ENCODE results near the gene TMEM129.

Gene TMEM129

DNA sequence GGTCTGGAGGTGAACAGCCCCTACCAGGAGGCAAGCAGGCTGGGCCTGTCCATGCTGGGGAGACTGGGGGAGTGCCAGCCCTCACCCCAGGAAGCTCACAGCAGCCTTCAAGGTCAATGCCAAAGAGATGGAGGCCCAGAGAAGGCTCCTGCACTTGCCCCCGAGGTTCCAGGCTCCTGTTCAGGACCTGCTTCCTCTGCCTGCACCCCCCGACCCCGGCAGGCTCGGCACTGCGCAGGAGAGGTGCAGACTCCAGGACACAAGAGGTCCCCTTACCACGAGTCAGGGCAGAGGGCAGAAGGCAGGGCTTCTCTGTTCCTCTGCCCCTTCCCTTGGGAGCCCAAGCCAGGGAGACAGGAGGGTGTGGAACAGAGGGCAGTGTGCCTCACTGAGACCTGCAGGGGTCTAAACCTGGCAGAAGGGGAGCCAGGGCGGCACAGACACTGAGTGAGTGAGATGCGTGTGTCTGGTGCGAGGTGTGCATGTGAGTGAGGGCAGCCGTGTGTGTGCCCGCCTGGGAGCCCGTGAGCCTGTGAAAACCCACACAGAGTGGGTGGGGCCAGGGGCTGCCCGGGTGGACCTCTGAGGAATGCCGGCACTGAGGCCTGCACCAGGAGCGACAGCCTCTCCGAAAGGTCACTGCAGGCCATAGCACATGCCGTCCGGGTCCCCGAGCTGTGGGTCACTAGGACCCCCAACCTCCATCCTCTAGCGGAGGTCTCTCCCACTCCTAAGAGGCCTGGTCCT lies 41.3 kb upstream of the TMEM129 start:
- peaks cover 15% of the 10 kb centered on the region for H3K27me3 Mint-ChIP-seq
- H3K27ac Mint-ChIP-seq = no peak overlapping the region
- H3K36me3 Mint-ChIP-seq (ENCODE audit: low read depth) = no peaks in the 10 kb centered on the region
- ATAC-seq = no peak
- no peak overlapping the region for H3K4me3 Mint-ChIP-seq
- no peak for DNase-seq
- H3K4me1 Mint-ChIP-seq = peaks cover 2% of the 10 kb centered on the region
- H3K9me3 Mint-ChIP-seq = no peaks in the 10 kb centered on the region

DNA sequence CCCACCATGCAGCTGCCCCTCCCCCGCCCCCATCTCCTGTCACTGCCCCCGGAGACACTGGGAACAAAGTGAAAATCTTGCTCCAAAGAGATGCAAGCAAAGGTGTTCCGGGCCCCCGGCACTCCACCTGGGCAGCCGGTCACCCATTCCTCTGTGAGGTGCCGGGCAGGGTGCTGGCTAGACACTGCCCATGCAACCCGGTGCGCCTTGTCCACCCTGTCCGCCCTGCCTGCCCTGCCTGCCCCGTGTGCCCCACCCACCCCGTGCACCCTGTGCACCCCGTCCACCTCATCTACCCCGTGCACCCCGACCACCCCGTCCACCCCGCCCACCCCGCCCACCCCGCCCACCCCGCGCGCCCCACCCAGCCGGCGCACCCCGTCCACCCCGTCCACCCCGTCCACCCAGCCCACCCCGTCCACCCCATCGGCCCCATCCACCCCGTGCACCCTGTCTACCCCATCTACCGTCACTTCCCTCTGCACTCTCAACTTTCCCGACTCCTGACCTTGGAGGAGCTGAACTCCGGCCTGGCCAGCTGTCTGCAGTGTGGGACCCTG lies 40.1 kb upstream of the TMEM129 start:
- Mint-ChIP-seq H3K4me3 (no peak overlapping the region), H3K27ac (no peak overlapping the region), H3K4me1 (peaks cover 2% of the 10 kb centered on the region), H3K36me3 (ENCODE audit: low read depth) (no peaks in the 10 kb centered on the region), H3K27me3 (peaks cover 15% of the 10 kb centered on the region), H3K9me3 (no peaks in the 10 kb centered on the region)
- ATAC-seq (no peak), DNase-seq (no peak)

DNA sequence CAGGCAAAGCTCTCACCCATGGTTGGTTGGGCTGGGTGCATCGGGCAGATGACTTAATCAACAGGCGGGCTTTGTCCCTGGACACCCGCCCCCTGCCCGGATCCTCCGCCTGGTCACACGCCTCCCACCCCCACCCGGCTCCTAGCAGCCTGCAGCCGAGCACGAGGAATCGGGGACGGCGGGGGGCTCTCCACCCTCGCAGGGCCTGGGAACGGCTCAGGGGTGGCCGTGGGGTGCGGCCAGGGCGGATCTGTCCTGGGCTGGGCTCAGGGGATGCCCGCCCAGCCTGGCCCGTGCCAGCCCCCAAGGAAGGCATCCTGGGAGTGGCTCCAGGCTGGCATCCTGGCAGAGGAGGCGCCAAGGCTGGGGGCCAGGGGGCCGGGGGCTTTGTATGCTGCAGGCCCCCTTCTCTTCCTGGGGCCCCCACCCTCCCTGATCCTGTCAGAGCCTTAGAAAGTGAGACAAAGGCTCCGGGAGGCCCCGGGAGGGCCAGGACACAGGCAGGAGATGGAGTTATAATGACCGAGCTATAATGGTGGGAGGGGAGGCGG lies 39.5 kb upstream of the TMEM129 start:
- peaks cover 15% of the 10 kb centered on the region for H3K27me3 Mint-ChIP-seq
- no peaks in the 10 kb centered on the region for H3K9me3 Mint-ChIP-seq
- H3K36me3 Mint-ChIP-seq (ENCODE audit: low read depth) = no peaks in the 10 kb centered on the region
- H3K4me3 Mint-ChIP-seq = no peak overlapping the region
- peaks cover 2% of the 10 kb centered on the region for H3K4me1 Mint-ChIP-seq
- ATAC-seq (no peak), DNase-seq (no peak)
- no peak overlapping the region for H3K27ac Mint-ChIP-seq

DNA sequence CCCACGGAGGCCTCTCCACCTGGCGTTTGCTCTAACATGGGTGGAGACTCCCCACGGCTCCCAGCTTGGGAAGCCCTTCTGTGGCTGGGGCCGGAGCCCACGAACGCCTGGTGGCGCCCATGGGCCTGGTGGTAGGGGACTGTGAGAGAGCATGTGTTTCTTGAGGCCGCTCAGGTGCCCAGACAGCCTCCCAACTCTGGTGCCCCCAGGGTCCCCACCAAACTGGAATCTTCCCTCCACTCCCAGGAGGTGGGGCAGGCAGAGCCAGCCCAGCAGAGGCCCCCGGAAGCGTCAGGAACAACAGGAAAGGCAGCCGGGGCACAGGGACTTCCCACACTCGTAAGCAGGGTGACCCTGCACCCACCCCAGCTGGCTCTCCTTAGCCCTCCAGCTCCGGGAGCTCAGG lies 38.7 kb upstream of the TMEM129 start:
- DNase-seq (no peak), ATAC-seq (no peak)
- peaks cover 13% of the 10 kb centered on the region for H3K27me3 Mint-ChIP-seq
- no peak overlapping the region for H3K27ac Mint-ChIP-seq
- no peaks in the 10 kb centered on the region for H3K9me3 Mint-ChIP-seq
- H3K4me1 Mint-ChIP-seq = peaks cover 2% of the 10 kb centered on the region
- H3K36me3 Mint-ChIP-seq (ENCODE audit: low read depth) = no peaks in the 10 kb centered on the region
- no peak overlapping the region for H3K4me3 Mint-ChIP-seq

DNA sequence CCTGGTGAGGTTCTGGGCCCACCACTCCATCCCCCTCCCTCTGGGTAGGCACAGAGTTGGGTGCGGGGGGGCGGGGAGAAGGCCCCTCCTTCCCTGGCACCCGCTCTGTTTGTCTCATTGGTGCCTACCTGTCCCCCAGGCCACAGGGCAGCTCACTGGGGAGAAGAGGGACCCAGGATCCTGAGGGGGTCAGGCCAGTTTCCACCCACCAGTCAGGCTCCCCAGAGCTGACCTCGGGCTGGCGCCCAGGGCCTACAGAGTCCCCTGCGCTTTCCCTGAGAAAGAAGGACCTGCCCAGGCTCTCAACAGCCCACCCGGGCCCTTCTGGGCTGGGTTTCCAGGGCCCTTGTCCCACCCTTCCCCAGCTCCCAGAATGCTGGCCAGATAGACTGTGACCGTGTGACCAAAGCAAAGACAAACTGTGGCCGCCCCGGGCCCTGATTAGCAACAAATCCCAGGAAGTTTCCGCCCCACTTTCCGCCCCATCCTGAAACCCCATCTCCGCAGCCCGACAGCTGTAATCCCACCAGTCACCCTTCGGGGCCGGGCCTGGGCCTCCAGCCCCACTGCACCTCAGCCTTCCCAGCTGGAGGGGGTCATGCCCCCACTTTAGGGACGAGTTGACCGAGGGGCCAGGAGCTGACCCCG lies 38.2 kb upstream of the TMEM129 start:
- Mint-ChIP-seq H3K27ac (no peak overlapping the region), H3K36me3 (ENCODE audit: low read depth) (no peaks in the 10 kb centered on the region), H3K9me3 (no peaks in the 10 kb centered on the region), H3K27me3 (peaks cover 10% of the 10 kb centered on the region), H3K4me1 (peaks cover 2% of the 10 kb centered on the region), H3K4me3 (no peak overlapping the region)
- DNase-seq (no peak), ATAC-seq (no peak)

DNA sequence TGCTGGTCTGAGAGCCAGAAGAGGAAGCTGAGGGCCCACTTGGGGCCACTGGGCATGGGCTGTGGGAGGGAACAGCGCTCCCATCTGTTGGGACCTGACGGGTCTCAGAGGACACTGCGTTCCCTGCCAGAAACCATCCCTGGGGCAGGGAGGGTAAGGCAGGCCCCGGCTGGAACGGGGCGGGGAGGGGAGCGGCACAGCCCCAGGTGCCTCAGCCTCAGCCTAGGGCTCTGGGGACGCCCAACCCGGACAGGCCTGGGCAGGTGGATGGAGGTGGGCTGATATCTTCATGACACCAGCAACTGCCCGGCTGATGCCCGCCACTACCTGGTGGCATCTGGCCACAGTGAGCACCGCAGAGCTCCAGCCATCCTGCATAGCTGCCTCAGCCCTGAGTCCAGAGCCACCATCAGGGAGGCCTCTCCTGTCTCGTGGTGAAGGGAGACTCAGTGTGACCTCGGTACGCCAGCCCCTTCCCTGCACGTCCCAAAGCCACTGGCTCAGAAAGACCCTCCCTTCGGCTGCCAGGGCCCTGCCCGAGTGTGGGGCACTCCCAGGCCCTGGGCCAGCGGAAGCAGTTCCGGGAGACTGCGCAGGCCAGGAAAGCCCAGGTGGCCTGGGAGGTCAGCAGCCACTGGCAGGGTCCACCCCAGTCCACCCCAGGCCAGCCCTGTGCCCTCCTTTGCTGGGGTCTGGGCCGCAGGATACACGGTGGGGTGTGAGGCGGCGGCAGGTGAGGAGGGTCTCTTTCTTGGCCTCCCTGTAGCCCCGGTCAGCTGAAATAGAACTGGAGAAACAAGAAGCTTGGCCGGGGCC lies 37.4 kb upstream of the TMEM129 start:
- no peaks in the 10 kb centered on the region for H3K9me3 Mint-ChIP-seq
- no peaks in the 10 kb centered on the region for H3K36me3 Mint-ChIP-seq (ENCODE audit: low read depth)
- H3K27ac Mint-ChIP-seq = no peak overlapping the region
- H3K4me1 Mint-ChIP-seq = peaks cover 2% of the 10 kb centered on the region
- H3K27me3 Mint-ChIP-seq = peaks cover 5% of the 10 kb centered on the region
- ATAC-seq = no peak
- no peak overlapping the region for H3K4me3 Mint-ChIP-seq
- no peak for DNase-seq

DNA sequence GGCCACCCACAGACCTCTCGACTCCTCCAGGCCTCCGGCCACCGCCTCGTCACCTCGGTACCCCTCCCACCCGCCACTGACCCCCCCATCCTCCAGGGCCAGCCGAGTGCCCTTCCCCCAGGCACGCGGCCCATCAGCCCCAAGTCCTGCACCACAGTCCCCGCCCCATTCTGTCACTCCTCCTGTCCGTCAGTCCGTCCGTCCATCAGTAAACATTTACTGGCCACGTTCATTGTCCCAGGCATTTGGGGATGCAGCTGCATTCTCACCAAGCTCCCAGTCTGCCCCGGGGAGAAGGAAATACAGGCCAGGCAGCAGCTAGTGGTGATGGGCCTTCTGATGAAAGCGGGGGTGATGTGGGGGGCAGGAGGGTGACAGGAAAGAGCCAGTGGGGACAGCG lies 36.7 kb upstream of the TMEM129 start:
- no peak overlapping the region for H3K27ac Mint-ChIP-seq
- H3K9me3 Mint-ChIP-seq = no peaks in the 10 kb centered on the region
- no peaks in the 10 kb centered on the region for H3K36me3 Mint-ChIP-seq (ENCODE audit: low read depth)

DNA sequence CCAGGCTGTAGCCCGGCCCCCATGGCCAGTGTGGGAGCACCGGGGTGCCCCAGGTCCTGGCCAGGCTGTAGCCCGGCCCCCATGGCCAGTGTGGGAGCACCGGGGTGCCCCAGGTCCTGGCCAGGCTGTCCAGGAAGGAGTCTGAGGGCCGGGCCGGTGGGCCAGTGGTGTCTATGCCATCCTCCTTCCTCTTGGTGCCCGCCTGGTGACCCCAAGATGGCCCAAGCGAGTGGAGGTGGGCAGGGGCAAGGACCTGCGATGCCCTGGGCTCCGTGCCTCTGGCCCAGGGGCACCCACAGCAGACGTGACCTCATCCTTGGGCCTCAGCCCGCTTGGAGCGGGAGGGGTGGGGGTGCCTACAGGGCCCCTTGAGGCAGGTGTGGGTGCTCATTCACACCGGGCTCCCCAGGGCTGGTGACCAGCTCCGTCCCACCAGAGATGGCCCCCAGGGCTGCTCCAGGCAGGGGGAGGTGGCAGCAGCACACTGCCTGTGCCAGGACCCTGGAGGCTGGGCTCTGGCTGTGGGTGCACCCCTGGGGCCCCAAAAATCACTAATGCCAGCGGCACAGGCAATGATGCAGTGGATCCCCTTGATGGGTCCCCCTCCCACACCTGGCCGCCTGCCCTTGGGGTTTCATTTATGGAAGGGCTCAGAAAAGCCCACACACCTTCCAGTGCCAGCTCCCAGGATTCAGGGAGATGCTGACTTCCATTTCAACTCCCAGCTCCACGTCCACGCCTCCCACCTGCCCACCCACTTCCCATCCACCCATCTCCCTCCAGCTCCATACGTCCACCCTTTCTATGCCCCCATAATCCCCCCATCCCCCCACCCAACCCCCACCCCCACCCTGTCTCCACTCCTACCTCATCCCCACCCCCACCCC lies 36.0 kb upstream of the TMEM129 start:
- peaks cover 4% of the 10 kb centered on the region for H3K4me1 Mint-ChIP-seq
- no peak overlapping the region for H3K4me3 Mint-ChIP-seq
- H3K9me3 Mint-ChIP-seq = no peaks in the 10 kb centered on the region
- no peaks in the 10 kb centered on the region for H3K36me3 Mint-ChIP-seq (ENCODE audit: low read depth)
- H3K27ac Mint-ChIP-seq = no peak overlapping the region
- DNase-seq (no peak), ATAC-seq (no peak)
- H3K27me3 Mint-ChIP-seq = no peaks in the 10 kb centered on the region

More for the DNA sequence above, 36.7 kb upstream of the TMEM129 start:
- Mint-ChIP-seq H3K27me3 (peaks cover 3% of the 10 kb centered on the region), H3K4me3 (no peak overlapping the region), H3K4me1 (peaks cover 4% of the 10 kb centered on the region)
- no peak for ATAC-seq
- no peak for DNase-seq

DNA sequence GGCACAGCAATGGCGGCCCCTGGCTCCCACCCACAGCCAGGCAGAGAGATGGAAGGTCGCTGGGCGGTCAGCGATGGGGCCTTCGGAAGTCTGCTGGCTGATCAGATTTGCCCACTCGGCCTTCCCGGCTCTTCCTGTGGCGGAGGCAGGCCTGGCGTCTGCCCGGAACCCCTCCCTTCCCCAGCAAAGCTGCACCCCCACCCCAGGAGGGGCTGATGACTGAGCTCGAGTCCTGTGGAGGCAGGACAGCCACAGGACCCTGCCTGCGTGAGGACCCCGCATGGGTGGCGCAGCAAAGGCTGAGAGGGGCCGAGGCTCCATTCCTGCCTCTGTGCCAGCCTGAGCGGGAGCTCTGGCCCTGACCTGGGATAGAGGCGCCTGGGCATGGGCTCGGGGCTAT lies 35.0 kb upstream of the TMEM129 start:
- Mint-ChIP-seq H3K4me1 (peaks cover 4% of the 10 kb centered on the region), H3K9me3 (no peaks in the 10 kb centered on the region), H3K27ac (no peak overlapping the region), H3K36me3 (ENCODE audit: low read depth) (no peaks in the 10 kb centered on the region), H3K4me3 (no peak overlapping the region), H3K27me3 (no peaks in the 10 kb centered on the region)
- ATAC-seq = no peak
- no peak for DNase-seq

DNA sequence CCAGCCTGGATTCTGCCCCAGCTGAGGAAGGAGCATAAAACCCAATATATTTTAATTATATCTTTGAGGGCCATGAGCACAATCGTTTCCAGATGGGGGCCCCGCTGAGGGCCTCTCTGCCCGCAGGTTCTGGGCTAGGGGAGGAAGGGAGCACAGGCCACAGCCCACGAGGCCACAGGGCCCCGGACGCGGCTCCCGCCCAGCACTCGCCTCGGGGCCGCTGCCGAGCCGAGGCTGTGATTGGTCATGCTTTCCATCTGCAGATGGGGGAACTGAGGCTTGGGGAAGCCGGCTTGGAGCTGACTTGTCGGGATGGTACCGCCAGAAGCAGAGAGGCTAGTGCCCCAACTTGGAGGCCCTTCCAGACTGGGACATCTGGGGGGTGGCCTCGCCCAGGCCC lies 34.2 kb upstream of the TMEM129 start:
- ATAC-seq (no peak), DNase-seq (no peak)
- no peaks in the 10 kb centered on the region for H3K36me3 Mint-ChIP-seq (ENCODE audit: low read depth)
- H3K9me3 Mint-ChIP-seq = no peaks in the 10 kb centered on the region
- no peak overlapping the region for H3K27ac Mint-ChIP-seq
- no peak overlapping the region for H3K4me3 Mint-ChIP-seq
- peaks cover 7% of the 10 kb centered on the region for H3K4me1 Mint-ChIP-seq
- no peaks in the 10 kb centered on the region for H3K27me3 Mint-ChIP-seq

DNA sequence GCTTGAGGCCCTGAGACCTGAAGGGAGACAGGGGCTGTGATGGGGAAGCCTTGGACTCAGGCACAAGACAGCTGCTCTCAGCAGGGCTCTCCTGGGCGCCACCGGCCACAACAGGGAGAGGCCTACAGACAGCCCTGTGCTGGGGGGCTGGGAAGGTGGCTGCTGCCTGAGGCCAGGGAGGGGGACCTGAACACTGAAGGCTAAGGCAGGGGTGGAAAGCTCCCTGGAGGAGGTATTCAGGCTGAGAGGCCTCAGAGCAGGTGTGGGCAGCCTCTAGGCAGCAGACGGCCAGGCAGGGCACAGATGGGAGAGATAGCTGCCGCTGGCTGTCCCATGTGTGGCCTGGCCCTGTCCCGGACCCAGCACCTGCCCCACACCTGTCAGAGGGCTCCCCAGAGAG lies 33.2 kb upstream of the TMEM129 start:
- H3K4me1 Mint-ChIP-seq = peaks cover 5% of the 10 kb centered on the region
- no peak overlapping the region for H3K27ac Mint-ChIP-seq

DNA sequence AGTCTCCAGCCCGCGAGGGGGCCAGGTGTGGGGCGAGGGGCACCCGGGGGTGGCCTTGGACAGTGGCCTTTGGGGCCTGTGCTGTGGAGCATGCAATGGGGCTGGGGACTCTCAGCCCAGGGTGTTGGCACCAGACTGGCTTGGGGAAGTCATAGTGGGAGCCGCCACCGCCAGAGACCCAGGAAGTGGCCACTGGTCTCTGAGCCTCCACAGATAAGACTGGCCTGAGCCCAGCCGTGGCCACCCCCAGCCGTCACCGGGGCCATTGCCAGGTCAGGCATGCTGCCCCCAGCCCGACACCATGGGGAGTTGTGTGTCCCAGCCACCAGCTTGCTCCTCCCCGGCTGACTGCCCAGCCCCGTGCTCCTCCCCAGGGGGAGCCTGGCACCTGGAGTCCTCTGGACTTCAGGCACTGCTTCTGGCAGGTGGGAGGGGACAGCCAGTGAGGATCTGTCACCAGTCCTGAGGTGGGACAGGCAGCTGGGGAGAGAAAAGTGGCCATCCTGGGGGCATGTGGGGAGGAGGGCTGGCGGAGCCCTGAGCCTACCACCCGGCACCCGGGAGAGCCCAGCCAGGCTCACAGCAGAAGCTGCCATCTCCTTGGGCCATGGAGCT lies 32.7 kb upstream of the TMEM129 start:
- Mint-ChIP-seq H3K27ac (no peak overlapping the region), H3K9me3 (no peaks in the 10 kb centered on the region), H3K4me1 (peaks cover 5% of the 10 kb centered on the region), H3K36me3 (ENCODE audit: low read depth) (no peaks in the 10 kb centered on the region), H3K27me3 (no peaks in the 10 kb centered on the region), H3K4me3 (no peak overlapping the region)
- DNase-seq = no peak
- ATAC-seq = no peak

More for the DNA sequence above, 33.2 kb upstream of the TMEM129 start:
- no peaks in the 10 kb centered on the region for H3K27me3 Mint-ChIP-seq
- DNase-seq = no peak
- H3K36me3 Mint-ChIP-seq (ENCODE audit: low read depth) = no peaks in the 10 kb centered on the region
- no peaks in the 10 kb centered on the region for H3K9me3 Mint-ChIP-seq
- ATAC-seq = no peak
- H3K4me3 Mint-ChIP-seq = no peak overlapping the region

DNA sequence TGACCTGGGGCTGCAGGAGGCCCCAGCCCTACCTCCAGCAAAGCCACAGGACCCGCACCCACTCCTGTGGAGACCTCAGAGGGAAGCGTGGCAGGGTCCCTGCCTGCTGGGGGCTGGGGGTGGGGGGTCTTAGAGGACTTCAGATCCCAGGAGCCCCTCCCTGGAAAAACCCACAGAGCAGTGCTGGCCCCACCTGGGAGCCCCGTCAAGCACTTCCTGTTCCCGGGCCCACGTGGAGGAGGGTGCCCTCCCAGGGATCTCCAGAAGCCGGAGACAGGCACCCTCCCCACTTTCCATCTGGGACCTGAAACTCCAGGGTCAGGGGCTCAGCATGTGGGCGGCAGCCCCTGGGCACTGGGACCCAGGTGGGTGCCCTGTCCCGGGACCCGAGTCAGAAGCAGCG lies 32.2 kb upstream of the TMEM129 start:
- Mint-ChIP-seq H3K9me3 (no peaks in the 10 kb centered on the region), H3K27me3 (no peaks in the 10 kb centered on the region), H3K27ac (no peak overlapping the region), H3K4me3 (no peak overlapping the region), H3K36me3 (ENCODE audit: low read depth) (no peaks in the 10 kb centered on the region), H3K4me1 (peaks cover 5% of the 10 kb centered on the region)
- DNase-seq (no peak), ATAC-seq (no peak)
